Inferior parietal cortex (tissue), 1 donor: ENCODE measurements around the gene IRF2BP1.
"Not testable (repeated sequence)": the region's sequence is repeated elsewhere in the genome, so short reads cannot be mapped to it uniquely, and the experiment has no call there.

Source experiments
- DNase-seq: peaks from one replicate; pipeline ENCODE4 v3.0.0-alpha.2; 2016; ENCODE audit errors: extremely low spot score

IRF2BP1 gene

DNA sequence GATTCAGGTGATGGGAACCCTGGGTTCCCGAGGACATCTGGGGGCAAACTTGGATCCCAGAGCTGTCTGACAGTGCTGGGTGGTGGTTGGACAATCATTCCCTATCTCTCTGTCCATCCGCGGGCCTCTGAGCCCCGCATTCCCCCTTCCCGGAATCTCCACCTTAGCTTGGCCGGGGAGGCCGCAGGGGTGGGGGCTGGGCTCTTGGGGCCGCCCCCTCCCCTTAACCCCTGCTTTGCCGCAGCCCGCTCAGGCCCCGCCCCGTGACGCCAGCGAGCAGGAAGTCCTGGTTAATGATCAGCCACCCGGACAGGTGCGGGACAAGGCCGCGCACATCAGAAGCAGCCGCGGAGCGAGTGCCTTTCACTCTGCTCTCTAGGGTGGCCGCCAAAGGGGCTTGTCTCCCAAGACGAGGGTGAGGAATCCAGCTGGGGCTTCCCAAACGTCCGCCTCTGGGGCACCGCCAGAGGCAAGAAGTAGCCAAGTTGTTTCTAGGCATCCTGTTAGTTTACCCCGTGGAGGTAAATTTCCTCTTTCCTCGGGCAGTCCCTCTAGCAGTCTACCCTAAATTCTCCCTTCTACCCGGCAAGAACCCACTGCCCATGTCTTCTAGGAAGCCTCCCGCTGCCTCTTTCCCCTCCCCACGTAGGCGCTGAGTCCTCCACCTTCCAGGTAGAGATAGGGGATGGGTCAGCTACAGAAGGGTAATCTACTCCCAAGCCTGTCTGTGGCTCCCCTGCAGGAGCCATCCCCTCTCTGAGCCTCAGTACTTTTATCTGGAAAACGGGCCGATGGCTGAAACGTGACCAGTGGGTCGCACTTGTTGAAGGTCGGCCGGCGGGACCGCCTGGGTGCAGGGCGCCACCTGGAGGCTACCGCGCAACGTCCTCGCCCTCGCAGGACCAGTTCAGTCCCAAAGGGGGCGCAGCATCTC, 3.0 kb downstream of the IRF2BP1 start:
- peak; percentile 63 for DNase-seq

DNA sequence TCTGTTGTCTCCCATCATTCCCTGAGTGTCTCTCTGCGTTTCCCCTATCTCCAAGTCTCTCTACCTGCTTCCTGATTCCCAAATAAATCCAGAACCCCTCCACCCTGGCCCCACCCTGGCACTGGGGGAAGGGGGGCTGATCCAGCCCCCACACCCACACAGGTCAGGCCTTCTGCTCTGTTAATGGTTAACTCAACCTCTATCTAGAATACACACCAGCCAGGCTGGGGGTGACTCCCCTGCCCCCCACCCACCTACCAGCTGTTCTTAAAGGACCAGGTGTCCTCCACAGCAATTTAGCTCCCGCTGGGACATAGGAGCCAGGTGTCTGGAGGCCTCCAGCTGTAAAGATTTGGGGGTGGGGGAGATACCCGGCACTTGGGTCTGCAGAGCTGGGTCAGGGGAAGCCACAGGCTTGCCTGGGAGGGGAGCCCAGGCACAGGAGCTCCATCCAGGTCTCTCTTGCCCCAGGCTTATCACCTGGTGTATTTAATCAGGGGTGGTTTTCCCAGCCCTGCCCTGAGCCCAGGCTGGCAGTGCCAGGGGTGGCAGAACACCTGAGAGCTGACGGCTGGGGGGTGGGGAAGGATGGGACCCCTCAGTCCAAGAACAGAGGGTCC, 3.9 kb downstream of the IRF2BP1 start:
- no peak for DNase-seq

DNA sequence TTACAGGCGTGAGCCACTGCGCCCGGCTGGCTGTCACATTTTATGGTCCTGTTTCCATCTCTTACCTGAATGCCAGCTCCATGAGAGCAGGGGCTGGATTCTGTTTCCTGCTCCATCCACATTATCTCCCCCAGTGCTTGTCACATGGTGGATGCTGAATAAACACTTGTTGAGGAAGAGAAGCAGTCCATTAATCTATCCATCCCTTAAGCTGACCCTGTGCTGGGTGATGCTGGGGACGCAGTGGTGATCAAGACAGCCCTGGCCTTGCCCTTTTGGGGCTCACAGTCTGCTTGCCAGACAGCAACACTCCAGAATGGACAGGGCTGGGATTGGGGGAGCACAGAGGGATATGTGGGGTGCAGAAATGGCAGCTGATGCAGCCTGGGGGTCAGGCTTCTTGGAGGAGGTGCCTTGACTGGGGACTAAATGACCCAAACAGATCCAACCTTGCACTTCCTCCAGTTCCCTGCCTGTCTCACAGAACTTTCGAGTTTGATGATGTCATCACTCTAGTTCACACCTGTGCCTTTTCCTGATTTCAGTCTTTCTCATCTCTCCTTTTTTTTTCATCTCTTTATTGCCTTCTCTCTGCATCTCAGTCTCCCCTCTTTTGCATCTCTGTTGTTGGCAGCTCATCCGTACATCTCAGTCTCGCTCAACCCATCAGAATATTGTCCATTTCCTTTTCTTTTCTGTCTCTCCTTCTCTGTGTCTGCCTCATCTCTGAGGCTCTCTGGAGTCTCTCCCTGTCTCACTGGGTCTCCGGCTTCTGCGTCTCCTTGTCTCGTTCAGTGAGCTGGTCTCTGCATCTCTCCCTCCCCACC, 4.6 kb downstream of the IRF2BP1 start:
- no peak for DNase-seq

DNA sequence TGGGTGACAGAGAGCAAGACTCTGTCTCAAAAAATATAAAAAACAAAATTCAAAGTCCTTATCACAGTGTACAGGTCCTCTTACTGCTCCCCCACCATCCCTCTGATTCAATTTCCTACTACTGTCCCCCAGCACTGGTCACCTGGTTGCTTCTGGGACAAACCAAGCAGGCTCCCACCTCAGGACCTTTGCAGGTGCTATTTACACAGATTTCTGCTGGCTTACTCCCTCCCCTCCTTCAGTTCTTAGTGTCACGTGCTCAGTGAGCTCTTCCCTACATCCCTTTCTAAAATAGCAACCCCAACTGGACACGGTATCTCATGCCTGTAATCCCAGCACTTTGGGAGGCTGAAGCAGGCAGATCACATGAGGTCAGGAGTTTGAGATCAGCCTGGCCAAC, 6.0 kb downstream of the IRF2BP1 start:
- no peak for DNase-seq

DNA sequence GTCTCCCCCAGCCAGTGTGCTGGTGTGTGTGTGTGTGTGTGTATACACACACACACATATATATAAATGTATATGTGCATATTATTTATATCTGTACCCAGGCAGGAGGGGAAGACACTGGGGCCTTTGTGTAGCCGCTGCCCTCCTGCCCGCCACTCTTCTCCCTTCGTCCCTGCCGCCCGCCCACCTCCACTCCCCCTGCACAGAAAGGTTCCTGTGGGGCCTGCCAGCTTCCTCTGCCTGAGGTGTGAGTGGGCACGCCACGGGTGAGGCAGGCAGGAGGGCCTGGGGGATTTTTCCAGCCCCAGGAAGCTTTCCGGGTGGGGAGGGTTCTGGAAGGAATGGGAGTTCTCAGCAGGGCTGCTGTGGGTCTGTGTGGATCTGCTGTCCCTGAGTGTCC, 6.9 kb downstream of the IRF2BP1 start:
- DNase-seq: no peak

DNA sequence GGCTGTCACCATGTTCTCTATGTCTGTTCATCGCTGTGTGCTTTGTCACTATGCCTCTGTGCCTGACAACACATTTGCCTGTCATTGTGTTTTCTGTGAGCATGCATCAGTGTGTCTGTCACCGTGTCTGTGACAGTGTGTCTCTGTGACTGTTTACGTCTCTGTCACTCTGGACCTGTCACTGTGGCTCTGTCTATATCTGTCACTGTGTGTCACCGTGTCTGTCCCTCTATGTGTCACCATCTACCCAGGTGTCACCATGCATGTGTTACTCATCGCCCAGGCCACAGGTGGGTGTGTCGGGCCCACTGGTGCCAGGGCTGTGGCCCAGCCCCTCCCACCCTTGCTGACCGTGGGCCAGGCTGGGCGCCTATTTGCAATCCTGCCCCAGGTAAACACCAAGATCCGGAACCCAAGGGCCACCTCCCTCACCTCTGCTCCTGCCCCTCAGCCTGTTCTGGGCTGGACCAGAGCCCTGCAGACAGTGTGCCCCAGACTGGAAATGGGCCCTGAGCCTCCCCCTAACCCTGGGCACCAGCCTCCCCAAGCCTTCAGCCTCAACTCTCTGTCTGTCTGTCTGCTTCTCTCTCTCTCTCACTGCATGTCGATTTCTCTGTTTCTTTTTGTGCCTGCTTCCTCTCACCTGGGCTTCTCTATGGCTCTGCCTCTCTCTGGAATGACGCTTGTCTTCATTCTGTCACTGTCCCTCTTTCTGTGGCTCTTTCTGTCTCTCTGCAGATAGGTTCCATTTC, 7.7 kb downstream of the IRF2BP1 start:
- DNase-seq: no peak

DNA sequence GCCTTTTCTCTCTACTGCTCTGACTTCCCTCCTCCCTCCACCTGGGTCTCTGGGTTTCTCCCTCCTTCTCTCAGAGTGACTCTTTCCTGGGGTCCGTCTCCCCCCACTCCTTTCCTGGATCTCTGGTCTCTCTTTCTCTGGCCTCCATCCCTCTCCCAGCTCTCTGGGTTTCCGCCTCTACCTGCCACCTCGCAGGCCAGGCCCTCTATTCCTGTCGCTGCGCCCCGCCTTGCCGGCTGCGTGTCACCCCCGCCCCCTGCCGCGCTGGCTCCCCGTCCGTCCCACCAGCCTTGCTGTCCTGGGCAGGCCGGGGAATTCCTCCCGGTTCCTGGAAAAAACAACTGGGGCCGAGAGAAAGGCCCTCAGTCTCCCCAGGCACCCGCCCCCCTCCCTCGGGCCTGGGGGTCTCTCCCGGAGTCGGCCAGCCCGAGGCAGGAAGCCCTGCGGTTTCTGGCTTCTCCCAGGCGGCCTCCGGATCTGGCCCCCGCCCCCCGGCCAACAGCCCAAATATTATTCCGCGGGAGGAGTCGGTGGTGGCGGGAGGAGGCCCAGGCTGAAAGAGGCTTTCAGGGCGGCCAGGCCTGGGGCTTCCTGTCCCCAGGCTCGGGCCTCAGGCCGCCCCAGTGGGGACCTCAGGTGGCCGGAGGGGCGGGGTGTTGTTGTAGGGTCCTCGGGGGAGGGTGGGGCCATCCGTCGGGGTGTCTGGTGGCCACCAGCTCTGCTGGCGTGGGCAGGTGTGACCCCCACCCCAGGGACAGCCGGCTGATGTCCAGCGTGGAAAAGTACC, 9.3 kb downstream of the IRF2BP1 start:
- DNase-seq: no peak

DNA sequence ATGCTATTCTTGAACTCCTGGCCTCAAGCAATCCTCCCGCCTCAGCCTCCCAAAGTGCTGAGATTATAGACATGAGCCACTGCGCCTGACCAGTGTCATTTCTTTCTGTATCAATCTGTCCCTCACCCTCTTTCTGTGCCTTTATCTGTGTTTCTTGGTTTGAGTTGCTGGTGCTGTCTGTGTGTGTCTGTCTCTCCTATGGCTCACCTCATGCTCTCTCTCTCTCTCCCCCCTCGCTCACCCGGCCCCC, 9.9 kb downstream of the IRF2BP1 start:
- DNase-seq: no peak

DNA sequence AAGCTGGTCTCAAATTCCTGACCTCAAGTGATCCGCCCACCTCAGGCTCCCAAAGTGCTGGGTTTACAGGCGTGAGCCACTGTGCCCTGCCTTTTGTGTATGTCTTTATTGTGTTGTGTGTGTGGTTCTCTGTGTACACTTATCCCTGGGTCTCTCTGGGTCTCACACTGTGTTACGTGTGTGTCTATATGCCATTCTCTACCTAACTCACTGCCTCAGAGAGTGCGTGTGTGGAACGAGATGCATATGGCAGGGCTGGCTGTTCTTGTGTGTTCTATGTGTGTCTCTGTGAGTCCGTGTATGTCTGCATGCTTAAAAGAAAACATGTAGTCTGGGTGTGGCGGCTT, 11.3 kb downstream of the IRF2BP1 start:
- DNase-seq: no peak

DNA sequence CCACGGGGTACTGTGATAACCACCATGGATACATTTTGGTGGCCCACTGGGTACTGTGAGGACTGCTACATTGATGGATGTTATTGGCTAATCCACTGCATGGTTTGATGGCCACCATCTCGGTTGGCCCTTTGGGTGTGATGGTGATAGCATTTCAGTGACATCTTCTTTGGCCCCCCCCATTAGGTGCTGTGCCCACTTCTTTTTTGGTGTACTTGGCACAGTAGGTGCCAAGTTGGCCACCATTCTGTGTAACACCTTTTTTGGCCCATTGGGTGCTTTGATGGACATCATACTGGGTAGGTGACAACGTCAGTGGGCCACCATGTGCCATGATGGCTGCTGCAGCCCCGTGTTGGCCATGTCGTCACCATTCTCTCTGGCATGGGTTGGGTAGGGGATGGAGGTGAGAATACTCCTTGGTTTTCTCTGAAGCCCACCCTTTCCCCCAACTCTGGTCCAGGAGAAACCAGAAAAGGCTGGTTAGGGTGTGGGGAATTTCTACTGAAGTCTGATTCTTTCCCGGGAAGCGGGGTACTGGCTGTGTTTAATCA, 12.6 kb downstream of the IRF2BP1 start:
- no peak for DNase-seq

DNA sequence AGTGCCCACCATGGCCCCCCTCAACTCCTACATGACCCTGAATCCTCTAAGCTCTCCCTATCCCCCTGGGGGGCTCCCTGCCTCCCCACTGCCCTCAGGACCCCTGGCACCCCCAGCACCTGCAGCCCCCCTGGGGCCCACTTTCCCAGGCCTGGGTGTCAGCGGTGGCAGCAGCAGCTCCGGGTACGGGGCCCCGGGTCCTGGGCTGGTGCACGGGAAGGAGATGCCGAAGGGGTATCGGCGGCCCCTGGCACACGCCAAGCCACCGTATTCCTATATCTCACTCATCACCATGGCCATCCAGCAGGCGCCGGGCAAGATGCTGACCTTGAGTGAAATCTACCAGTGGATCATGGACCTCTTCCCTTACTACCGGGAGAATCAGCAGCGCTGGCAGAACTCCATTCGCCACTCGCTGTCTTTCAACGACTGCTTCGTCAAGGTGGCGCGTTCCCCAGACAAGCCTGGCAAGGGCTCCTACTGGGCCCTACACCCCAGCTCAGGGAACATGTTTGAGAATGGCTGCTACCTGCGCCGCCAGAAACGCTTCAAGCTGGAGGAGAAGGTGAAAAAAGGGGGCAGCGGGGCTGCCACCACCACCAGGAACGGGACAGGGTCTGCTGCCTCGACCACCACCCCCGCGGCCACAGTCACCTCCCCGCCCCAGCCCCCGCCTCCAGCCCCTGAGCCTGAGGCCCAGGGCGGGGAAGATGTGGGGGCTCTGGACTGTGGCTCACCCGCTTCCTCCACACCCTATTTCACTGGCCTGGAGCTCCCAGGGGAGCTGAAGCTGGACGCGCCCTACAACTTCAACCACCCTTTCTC, 13.6 kb downstream of the IRF2BP1 start:
- DNase-seq: no peak

DNA sequence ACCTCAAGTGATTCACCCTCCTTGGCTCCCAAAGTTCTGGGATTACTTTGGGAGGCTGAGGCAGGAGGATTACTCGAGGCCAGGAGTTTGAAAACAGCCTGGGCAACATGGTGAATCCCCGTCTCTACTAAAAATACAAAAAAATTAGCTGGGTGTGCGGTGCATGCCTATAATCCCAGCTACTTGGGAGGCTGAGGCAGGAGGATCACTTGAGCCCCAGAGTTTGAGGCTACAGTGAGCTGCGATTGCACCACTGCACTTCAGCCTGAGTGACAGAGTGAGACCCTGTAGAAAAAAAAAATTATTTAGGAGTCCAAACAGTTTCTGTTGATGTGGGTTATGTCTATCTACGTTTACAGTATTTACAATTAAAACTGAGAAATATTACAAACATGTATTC, 15.1 kb downstream of the IRF2BP1 start:
- no peak for DNase-seq

DNA sequence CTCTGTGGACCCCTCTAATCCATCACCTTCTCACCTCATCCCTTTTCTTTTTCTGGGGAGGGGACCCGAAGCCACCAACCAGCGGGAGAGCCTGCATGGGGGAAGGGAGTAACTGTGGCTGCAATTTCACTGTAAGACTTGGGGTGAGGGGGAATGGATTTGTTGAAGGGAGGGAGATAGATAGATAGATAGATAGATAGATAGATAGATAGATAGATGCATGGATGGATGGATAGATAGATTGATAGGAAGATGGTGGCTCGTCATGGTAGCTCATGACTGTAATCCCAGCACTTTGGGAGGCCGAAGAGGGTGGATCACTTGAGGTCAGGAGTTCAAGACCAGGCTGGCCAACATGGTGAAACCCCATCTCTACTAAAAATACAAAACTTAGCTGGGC, 18.7 kb downstream of the IRF2BP1 start:
- DNase-seq: not testable (repeated sequence)

DNA sequence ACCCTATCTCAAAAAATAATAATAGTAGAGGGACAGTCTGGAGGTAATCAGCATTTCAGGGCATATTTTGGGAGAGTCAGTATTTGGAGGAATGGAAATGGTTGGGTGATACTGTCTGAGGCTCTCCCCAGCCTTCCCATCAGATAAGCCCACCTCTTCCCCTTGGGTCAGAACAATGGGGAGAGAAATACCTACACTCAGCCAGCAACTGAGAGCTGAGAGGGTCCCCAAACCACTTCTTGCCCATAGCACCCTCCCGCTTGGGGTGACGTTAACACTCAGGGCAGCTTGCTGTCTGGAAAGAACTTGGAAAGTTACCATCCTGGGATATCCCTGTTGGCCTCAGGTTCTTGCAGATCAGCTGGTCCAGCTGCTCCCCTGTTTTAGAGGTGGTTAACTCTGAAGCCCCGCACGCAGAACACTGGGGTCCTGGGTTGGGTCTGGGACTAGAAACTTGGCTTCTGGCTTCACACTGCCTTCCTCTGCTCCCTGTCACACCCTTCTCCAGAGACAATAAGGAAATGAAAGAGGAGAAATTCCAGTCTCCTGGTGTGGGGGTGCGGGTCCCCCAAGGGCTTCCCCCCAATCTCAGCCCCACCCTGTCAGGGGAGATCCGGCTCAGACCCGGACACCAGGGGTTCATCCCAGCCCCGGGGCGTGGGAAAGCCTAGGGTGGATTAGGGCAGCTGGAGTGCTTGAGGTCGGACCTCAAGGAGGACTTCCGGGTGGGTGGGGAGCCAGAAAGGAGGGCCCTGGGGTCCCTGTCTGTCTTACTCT, 19.4 kb downstream of the IRF2BP1 start:
- no peak for DNase-seq

DNA sequence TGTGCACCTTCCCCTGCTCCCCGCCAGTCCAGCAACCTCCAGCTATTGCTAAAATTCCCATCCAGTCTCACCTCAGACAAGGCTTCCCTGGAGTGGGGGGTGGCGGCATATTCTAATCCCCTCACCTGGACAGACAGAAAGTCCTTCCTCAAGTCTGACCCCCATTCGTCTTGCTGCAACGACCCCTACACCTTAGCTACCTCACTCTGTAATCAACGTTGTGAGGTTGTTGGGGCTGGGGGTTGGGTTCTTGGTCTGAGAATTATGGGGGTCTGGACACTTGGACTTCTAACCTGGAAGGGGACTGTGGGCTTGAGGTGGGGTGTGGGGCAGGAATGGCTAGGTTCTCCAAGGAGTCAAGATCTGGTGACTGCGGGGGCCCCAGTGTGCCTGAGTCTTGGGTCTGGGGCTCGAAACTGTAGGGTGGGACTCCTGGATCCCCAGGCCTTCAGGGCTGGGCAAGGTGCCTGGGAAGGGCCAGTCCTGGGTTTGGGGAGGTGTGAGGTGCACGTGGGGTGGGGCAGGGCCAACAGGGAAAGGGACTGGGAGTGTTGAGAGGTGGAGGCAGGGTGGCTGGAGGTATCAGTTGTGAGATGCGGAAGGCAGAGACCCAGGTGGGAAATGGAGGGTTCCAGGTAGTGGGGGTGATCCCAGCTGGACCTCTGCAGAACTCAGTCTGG, 20.5 kb downstream of the IRF2BP1 start:
- DNase-seq: no peak

DNA sequence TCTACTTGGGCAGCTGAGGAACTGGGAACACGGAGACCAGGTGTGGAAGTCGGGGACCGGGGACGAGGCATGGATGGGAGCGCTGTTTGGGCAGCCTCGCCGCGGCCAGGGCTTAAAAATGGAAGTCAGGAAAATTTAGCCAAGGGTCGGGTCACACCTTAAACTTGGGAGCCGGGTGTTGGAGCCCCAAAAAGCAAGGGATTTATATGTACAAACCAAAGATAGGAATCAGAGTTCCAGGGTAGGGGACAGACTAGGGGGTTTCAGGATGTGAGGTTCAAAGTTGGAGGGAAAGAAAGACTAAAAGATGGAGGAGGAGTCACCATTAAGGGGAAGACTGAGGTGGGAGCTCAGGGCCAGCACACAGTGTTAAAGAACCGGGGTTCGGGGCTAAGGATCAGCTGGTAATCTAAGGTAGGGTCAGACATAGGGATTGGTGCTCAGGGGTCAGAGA, 21.3 kb downstream of the IRF2BP1 start:
- DNase-seq: no peak

DNA sequence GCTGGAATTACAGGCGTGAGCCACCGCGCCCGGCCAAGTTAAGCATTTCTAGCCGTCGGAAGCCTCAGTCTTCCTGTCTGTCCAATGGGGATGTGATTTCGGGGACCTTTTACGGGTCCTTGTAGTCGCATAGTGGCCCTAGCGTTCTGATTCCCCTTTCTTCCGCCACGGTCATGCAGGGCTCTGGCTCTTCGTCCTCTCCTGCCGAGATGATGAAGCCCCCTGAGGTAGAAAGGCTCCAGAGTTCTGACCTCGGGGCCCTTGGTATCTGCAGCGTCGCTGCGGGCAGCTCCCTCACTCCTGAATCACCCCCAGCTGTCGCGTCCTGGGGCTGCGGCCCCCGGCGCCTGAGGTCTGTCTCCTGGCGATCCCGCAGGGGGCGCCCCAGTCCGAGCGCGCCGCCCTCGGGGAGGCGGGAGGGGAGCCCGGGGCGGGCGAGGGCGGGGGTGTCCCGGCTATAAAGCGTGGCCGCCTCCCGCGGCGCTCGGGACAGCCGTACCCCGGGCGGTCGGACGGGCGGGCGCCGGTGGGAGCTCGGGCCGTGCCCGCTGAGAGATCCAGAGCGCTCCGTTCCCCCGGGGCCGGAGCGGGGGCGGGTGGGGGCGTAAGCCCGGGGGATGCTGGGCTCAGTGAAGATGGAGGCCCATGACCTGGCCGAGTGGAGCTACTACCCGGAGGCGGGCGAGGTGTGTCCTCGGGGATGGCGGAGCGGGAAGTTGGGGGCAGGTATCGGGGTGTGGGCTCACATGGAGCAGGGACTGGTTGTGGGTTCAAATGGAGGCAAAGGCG, 21.9 kb downstream of the IRF2BP1 start, which contains the start of gene FOXA3:
TSS of gene FOXA3 (plus strand) at position 487 of the 789 bp plus-strand sequence. CDS start at position 618, 131 bp downstream.
- peak; percentile 22 for DNase-seq
